GM12891 (cell line): ENCODE results near the gene CACNA1H.
"Not testable (repeated sequence)": the region's sequence is repeated elsewhere in the genome, so short reads cannot be mapped to it uniquely, and the experiment has no call there.

Experiments
- DNase-seq: peaks from one replicate; pipeline ENCODE4 v3.0.0; 2011; ENCODE audit warnings: low spot score; ENCODE audit not compliant: insufficient read length
- FAIRE-seq: peaks from 2 replicates; lab custom pipeline; 2011; peaks lifted over from hg19 to GRCh38; lab: Jason Lieb, UNC
- PAX5 ChIP-seq: IDR thresholded peaks from 2 replicates; pipeline ENCODE4 v1.6.1; 2011; ENCODE audit warnings: low read length, moderate library complexity, mild to moderate bottlenecking; ENCODE audit not compliant: insufficient read depth, severe bottlenecking
- POLR2A ChIP-seq: IDR thresholded peaks from 2 replicates; pipeline ENCODE4 v1.6.1; 2011; ENCODE audit warnings: low read depth, low read length, control low read depth
- POLR2AphosphoS5 ChIP-seq: IDR thresholded peaks from 2 replicates; pipeline ENCODE4 v1.6.1; 2011; ENCODE audit warnings: low read depth, low read length, control low read depth
- POU2F2 ChIP-seq: IDR thresholded peaks from 2 replicates; pipeline ENCODE4 v1.6.1; 2011; ENCODE audit warnings: low read depth, mild to moderate bottlenecking, control low read depth, low read length, moderate library complexity
- SPI1 ChIP-seq: IDR thresholded peaks from 2 replicates; pipeline ENCODE4 v1.6.1; 2011; ENCODE audit warnings: low read depth, low read length, control low read depth
- TAF1 ChIP-seq: IDR thresholded peaks from 2 replicates; pipeline ENCODE4 v1.6.1; 2011; ENCODE audit warnings: low read depth, low read length, control low read depth

CACNA1H gene

DNA sequence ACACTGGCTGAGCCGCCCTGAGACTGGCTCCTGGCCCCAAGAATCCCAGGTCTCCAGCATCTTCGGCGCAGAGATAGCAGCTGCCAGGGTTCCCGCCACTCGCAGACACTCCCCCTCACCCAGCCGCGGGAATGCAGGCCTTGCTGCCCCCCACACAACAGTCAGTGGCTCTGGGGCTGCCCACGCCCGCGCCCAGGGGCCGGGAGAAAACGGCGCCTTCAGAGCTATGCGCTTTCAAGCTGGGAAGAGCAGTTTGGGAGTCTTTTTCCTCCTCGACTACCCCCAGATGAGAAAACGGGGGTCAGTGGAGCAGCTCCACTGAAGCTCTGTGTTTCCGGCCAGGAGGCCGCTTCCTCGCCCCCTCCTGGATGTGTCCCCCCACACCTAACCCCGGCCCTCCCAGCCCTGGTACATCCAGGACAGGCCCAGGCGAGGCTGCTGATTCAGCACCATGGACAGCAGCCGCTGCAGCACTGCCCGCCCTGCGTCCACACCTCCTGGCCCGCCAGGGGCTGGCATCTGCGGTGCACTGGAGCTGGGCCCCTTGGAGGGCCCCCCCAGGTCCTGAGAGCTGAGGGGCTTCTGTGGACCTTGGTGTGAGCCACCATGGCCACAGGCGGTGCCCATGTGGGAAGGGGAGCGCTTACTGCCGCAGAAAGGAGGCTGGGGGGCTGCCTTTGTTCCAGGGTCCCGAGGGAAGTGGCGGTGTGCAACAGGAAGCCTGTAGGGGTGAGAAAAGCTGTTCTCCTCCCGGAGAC is 35.7 kb downstream of the CACNA1H start:
- FAIRE-seq (no peak), DNase-seq (peak; percentile 74)
- TF ChIP-seq POLR2A (no peak), POLR2AphosphoS5 (no peak), SPI1 (no peak), PAX5 (no peak), POU2F2 (no peak), TAF1 (no peak)

DNA sequence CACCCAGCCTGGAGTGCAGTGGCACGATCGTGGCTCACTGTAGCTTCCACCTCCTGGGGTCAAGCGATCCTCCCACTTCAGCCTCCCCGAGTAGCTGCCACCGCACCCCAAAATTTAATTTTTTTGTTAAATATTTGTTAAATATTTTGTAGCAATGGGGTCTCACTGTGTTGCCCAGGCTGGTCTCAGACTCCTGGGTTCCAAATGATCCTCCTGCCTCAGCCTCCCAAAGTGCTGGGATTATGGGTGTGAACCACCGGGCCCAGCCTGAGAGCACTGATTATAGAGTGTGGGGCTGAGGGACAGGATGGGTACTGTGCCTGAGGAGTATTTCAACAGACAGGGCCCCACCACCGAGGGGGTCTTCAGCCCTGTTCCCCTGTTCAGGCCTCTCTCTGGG is 36.5 kb downstream of the CACNA1H start:
- no peak for TF ChIP-seq POU2F2
- TF ChIP-seq POLR2A = no peak
- no peak for TF ChIP-seq PAX5
- no peak for TF ChIP-seq TAF1
- no peak for TF ChIP-seq POLR2AphosphoS5
- no peak for TF ChIP-seq SPI1
- FAIRE-seq (no peak), DNase-seq (no peak)

DNA sequence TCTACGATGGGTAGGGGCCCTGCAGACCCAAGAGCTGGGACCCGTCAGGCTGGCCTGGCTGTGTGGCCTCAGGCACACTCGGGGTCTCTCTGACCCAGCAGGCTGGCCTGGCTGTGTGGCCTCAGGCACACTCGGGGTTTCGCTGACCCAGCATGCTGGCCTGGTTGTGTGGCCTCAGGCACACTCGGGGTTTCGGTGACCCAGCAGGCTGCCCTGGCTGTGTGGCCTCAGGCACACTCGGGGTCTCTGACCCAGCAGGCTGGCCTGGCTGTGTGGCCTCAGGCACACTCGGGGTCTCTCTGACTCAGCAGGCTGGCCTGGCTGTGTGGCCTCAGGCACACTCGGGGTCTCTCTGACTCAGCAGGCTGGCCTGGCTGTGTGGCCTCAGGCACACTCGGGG is 37.9 kb downstream of the CACNA1H start:
- FAIRE-seq = not testable (repeated sequence)

DNA sequence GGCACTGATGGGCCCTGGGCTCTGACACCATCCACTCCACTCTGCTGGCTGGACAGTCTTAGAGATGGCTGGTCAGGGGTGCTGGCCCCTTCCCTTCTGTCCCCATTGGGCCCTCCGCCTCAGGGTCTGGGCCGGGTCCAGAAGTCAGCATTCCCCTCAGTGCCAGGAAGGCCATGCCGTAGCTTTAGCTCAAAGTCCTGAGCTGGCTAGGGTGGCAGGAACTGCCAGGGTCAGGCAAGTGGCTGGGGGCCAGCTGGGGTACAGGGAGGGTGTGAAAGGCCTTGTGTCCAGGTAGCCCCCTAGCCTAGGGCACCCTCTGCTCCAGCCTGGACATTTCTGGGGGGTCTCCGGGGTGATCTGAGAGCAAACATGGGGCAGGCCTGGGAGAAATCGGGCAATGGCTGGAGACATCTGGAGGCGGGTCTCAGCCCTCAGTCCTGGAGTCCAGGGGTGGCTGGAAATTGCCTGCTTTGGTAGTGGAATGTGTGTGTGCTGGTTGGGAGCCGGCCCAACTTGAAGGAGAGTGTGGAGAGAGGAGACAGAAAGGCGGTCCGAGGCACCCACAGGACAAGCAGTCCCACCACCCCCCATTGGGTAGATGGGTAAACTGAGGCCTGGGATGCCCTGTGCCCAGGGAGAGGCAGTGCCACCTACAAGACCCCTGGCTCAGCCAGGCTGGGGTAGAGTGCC is 39.6 kb downstream of the CACNA1H start:
- FAIRE-seq = no peak
- TF ChIP-seq TAF1 (no peak), POU2F2 (no peak), PAX5 (no peak), SPI1 (no peak), POLR2A (no peak), POLR2AphosphoS5 (no peak)
- DNase-seq = no peak

More for the DNA sequence above, 37.9 kb downstream of the CACNA1H start:
- not testable (repeated sequence) for DNase-seq

DNA sequence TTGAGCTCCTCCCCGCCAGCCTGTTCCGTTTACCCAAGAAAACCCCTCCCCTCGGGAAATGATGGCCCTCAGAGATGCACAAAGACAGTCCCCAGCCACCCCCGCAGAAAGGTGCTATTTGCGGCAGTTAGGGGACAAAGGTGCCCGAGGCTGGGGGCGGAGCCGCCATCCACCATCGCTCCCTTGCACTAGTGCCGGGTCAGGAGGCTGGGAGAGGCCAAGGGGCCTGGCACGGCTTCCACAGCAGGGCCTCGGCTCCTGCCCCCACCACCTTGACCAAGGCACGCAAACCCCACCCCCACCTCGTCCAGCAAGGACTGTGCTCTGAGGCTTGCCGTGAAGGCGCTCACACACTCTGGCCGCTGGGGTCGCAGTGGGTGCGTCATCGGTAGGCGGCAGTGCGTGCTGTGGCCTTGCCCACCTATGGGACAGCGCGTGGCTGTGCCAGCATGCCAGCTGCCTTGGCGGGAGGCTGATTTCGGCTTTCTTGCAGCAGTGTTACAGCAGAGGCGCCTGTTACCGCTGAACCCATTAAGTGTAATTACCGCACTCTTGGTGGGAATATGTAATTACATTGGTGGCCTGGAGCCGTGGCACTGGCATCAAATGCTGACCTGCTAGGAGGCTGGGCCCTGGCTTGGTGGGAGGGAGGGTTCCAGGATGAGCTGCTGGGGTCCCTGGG is 40.4 kb downstream of the CACNA1H start:
- DNase-seq (no peak), FAIRE-seq (no peak)
- TF ChIP-seq POLR2AphosphoS5 (no peak), POU2F2 (no peak), TAF1 (no peak), POLR2A (no peak), PAX5 (no peak), SPI1 (no peak)

DNA sequence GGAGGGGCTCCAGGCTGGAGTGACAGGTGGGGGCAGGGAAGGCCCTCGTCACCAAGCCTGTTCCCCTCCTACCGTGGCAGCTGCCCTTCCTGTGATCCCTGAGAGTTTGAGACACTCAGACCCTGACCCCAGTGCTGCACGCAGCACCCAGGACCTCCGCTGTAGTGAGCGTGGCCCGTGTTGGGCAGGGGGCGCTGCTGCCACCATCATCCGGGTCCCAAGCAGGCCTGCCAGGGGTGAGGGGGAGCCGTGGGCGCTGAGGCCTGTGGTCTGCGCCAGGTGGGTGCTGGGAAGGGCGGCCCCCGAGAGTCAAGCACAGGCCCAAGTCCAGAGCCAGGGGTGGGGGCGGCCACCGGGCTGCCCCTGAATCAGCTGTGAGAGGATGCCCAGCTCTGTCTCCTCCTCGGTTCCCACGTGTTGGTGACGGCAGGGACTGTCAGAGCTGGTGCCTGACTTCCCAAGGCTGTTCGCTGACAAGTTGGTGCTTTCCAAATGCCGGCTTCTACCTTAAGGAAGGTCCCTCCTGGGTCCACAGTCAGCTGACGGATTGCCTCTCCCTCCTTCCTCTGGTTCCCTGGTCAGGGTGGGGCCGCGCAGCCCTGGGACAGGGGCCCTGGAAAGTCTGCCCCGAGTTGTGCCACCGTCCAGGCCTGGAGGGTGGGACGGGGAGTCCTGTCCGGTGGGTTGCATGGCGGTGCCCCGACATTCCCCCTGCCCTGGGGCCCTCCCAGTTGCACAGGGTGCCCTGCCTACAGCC is 41.1 kb downstream of the CACNA1H start:
- FAIRE-seq (no peak), DNase-seq (no peak)
- no peak for TF ChIP-seq POLR2AphosphoS5
- no peak for TF ChIP-seq PAX5
- TF ChIP-seq TAF1 = no peak
- TF ChIP-seq POU2F2 = no peak
- TF ChIP-seq POLR2A = no peak
- TF ChIP-seq SPI1 = no peak

DNA sequence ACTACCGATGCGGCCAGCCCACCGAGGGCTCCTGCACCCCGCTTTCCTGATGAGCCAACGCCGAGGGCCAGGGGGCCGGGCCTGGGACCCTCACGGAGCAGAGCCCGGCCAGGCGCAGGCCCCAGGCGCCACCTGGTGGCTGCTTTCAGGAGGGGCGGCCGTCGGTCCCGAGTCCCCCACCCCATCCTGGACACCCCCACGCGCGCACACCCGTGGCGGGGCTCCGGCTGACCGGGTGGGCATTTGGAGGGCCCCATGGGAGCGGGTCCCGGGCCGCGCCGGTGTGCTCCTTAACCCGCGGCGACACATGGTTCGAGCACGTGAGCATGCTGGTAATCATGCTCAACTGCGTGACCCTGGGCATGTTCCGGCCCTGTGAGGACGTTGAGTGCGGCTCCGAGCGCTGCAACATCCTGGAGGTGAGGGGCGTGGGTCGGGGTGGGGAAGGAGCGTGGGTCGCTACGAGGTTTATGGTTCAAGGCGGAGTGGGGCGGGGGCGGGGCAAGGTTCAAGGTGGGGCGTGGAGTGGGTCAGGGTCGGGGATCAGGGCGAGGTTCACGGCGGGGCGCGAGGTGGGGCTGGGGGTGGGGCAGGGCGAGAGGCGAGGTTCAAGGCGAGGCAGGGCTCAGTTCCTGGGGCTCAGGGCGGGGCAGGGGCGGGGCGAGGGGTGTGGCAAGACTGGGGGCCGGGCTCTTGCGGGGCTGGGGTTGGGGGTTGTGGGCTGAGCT is 41.9 kb downstream of the CACNA1H start:
- DNase-seq = peak; percentile 64
- no peak for TF ChIP-seq PAX5
- TF ChIP-seq POLR2A = no peak
- TF ChIP-seq POU2F2 = no peak
- no peak for TF ChIP-seq TAF1
- no peak for TF ChIP-seq SPI1
- TF ChIP-seq POLR2AphosphoS5 = no peak
- no peak for FAIRE-seq

DNA sequence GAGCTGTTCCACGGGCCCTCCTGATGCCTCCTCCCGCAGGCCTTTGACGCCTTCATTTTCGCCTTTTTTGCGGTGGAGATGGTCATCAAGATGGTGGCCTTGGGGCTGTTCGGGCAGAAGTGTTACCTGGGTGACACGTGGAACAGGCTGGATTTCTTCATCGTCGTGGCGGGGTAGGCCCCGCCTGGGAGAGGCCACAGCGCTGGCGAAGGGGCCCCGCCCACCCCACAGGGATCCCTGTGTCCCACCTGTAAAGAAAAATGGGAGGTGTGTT is 42.4 kb downstream of the CACNA1H start:
- FAIRE-seq = no peak
- TF ChIP-seq SPI1 (no peak), PAX5 (no peak), TAF1 (no peak), POLR2A (no peak), POLR2AphosphoS5 (no peak), POU2F2 (no peak)
- DNase-seq = no peak

DNA sequence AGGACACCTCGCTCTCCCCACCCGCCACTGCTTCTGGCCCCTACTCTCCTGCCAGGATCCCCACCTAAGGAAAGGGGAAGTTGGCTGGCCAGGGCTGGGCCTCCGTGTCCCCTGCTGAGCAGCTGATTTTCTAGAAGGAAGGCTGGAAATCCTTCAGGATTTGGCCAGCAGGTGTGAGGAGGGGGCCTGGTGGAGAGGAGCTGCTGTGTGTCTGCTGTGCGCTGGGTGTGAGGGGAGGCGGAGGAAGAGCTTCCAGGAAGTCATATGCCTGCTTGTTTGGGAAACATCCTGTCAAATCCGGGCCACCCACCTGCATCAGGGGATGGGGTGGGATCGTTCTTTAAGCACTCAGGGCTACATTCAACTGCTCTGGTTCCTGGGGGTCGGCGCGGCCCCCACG is 43.6 kb downstream of the CACNA1H start:
- no peak for TF ChIP-seq POU2F2
- TF ChIP-seq POLR2A = no peak
- TF ChIP-seq PAX5 = no peak
- TF ChIP-seq POLR2AphosphoS5 = no peak
- FAIRE-seq = no peak
- DNase-seq = no peak
